Measurements from ENCODE around the gene FITM1.

- no peak for TF ChIP-seq CTCF (IDR thresholded peaks at IDR 0.05)
- no peak for TF ChIP-seq POLR2A (IDR thresholded peaks at IDR 0.05)
These were observed 38.4 kb upstream of the FITM1 start for GRCh38 chr14:24092110-24092504.

Measured in heart left ventricle (tissue), 13 donors.